GM23338 (cell line): ENCODE results near the gene KCNIP1. TPM values are rescaled to one million over a fixed set of nuclear protein-coding genes. Genes with fewer than 3 reads are reported as not detected.

Experiments used
- ATAC-seq: fragments of 200-7000 bp; cut with Tn5 transposase; 3 replicates; pipeline ENCODE4 v1.9.1; 2020
- DNase-seq: peaks from one replicate; pipeline ENCODE4 v3.0.0-alpha.2; 2015; ENCODE audit warnings: low spot score
- H2AFZ ChIP-seq: fragments of 200-600 bp; sonication (generic); 2 replicates; pipeline ENCODE4 v1.8.0; 2016; ENCODE audit warnings: antibody characterized with exemption, mild to moderate bottlenecking, moderate library complexity
- H3F3A ChIP-seq: fragments of 200-600 bp; sonication (generic); replicated peaks from 2 replicates; pipeline ENCODE4 v1.8.0; 2017; ENCODE audit warnings: antibody characterized with exemption, mixed run types, low read depth
- H3K27ac ChIP-seq: fragments of 200-600 bp; sonication (generic); 2 replicates; pipeline ENCODE4 v1.6.1; 2016; ENCODE audit warnings: low read depth
- H3K27me3 ChIP-seq: fragments of 200-600 bp; sonication (generic); 2 replicates; pipeline ENCODE4 v1.8.0; 2016; ENCODE audit warnings: mild to moderate bottlenecking, mixed run types, moderate library complexity; ENCODE audit not compliant: insufficient read depth
- H3K36me3 ChIP-seq: fragments of 200-600 bp; sonication (generic); 2 replicates; pipeline ENCODE4 v1.8.0; 2016; ENCODE audit warnings: mild to moderate bottlenecking; ENCODE audit not compliant: insufficient read depth
- H3K4me1 ChIP-seq: fragments of 200-600 bp; sonication (generic); 2 replicates; pipeline ENCODE4 v1.8.0; 2016; ENCODE audit warnings: mild to moderate bottlenecking, moderate library complexity; ENCODE audit not compliant: insufficient read depth
- H3K4me2 ChIP-seq: fragments of 200-600 bp; sonication (generic); 2 replicates; pipeline ENCODE4 v1.7.1; 2017; ENCODE audit warnings: mixed run types
- H3K4me3 ChIP-seq: fragments of 200-600 bp; sonication (generic); 2 replicates; pipeline ENCODE4 v1.6.1; 2016; ENCODE audit warnings: mixed run types
- H3K79me2 ChIP-seq: fragments of 200-600 bp; sonication (generic); replicated peaks from 2 replicates; pipeline ENCODE4 v1.8.0; 2017; ENCODE audit warnings: mild to moderate bottlenecking; ENCODE audit not compliant: insufficient read depth
- H3K9me2 ChIP-seq: fragments of 200-600 bp; sonication (generic); 2 replicates; pipeline ENCODE4 v1.8.0; 2017; ENCODE audit not compliant: insufficient read depth
- H4K20me1 ChIP-seq: fragments of 200-600 bp; sonication (generic); replicated peaks from 2 replicates; pipeline ENCODE4 v1.8.0; 2017; ENCODE audit warnings: mild to moderate bottlenecking; ENCODE audit not compliant: insufficient read depth
- H3K27ac Mint-ChIP-seq: 2 replicates; pipeline ENCODE4 v1.8.0; 2020; ENCODE audit warnings: inconsistent platforms, mild to moderate bottlenecking, moderate library complexity, mixed read lengths
- H3K27me3 Mint-ChIP-seq: 3 replicates; pipeline ENCODE4 v1.8.0; 2022; ENCODE audit warnings: low read depth, mild to moderate bottlenecking, moderate library complexity, mixed read lengths, inconsistent platforms; ENCODE audit not compliant: insufficient read depth, poor library complexity
- H3K36me3 Mint-ChIP-seq: 3 replicates; pipeline ENCODE4 v1.8.0; 2021; ENCODE audit warnings: low read depth, mild to moderate bottlenecking, inconsistent platforms, moderate library complexity, mixed read lengths
- H3K4me1 Mint-ChIP-seq: 3 replicates; pipeline ENCODE4 v1.8.0; 2020; ENCODE audit warnings: mild to moderate bottlenecking, inconsistent platforms, mixed read lengths
- H3K4me3 Mint-ChIP-seq: 3 replicates; pipeline ENCODE4 v1.8.0; 2021; ENCODE audit warnings: moderate library complexity, mild to moderate bottlenecking, inconsistent platforms, mixed read lengths
- H3K9me3 Mint-ChIP-seq: 3 replicates; pipeline ENCODE4 v1.8.0; 2020; ENCODE audit warnings: moderate library complexity, mild to moderate bottlenecking, inconsistent platforms, mixed read lengths
- CREB1 ChIP-seq: fragments of 250-450 bp; sonication (Bioruptor Pico); IDR thresholded peaks from 2 replicates; pipeline ENCODE4 v1.5.0; 2020; ENCODE audit warnings: low read depth, mild to moderate bottlenecking, moderate library complexity
- EZH2 ChIP-seq: fragments of 200-600 bp; sonication (generic); IDR thresholded peaks from one replicate; pipeline ENCODE4 v1.8.0; 2017; ENCODE audit warnings: antibody characterized with exemption, mild to moderate bottlenecking, low read depth; ENCODE audit not compliant: unreplicated experiment
- EZH2phosphoT487 ChIP-seq: fragments of 200-600 bp; sonication (generic); IDR thresholded peaks from one replicate; pipeline ENCODE4 v1.8.1; 2018; ENCODE audit warnings: antibody characterized with exemption; ENCODE audit not compliant: unreplicated experiment
- JUNB ChIP-seq: IDR thresholded peaks from one replicate; pipeline ENCODE4 v1.6.1; 2016; ENCODE audit warnings: antibody characterized with exemption; ENCODE audit not compliant: unreplicated experiment
- NANOG ChIP-seq: IDR thresholded peaks from 2 replicates; pipeline ENCODE4 v1.6.1; 2016; ENCODE audit warnings: antibody characterized with exemption, borderline replicate concordance
- POLR2AphosphoS5 ChIP-seq: IDR thresholded peaks from 2 replicates; pipeline ENCODE4 v1.6.1; 2016; ENCODE audit warnings: antibody characterized with exemption, low read depth
- STAT1 ChIP-seq: IDR thresholded peaks from one replicate; pipeline ENCODE4 v1.6.1; 2016; ENCODE audit warnings: antibody characterized with exemption; ENCODE audit not compliant: unreplicated experiment
- ZNF114 ChIP-seq: fragments of 250-450 bp; sonication (Bioruptor Pico); IDR thresholded peaks from 2 replicates; pipeline ENCODE4 v1.5.0; 2020; ENCODE audit warnings: mild to moderate bottlenecking, moderate library complexity
- ZNF331 ChIP-seq: fragments of 250-450 bp; sonication (Bioruptor Pico); IDR thresholded peaks from 2 replicates; pipeline ENCODE4 v1.5.0; 2020; ENCODE audit warnings: low read depth, mild to moderate bottlenecking, moderate library complexity
- polyA plus RNA-seq: library from polyadenylated mRNA; unstranded; fragments of >200 nt; fragmentation: Nextera tagmentation; extraction: Ambion mirVana; gene quantifications from 2 replicates; pipeline ENCODE4 v1.2.1, GENCODE V29; 2016
- total RNA-seq: library from RNA; depleted of rRNA; stranded (reverse); fragments of >200 nt; shearing (Covaris generic); gene quantifications from 2 replicates; pipeline ENCODE4 v1.2.3, GENCODE V29; 2014
- TF ChIP-seq, protein P1 (sequence below), 2 experiments: fragments of 200-600 bp in 1 of 2; sonication (generic) in 1 of 2; conservative IDR thresholded peaks; 2 replicates each; pipeline versions ENCODE4 v1.5.1 to v1.6.1; 2016 to 2017; ENCODE audit warnings: antibody characterized with exemption in 2 of 2, low read depth in 2 of 2, mild to moderate bottlenecking in 2 of 2, moderate library complexity in 1 of 2
- TF ChIP-seq, protein P2 (sequence below): fragments of 250-450 bp; sonication (Bioruptor Pico); IDR thresholded peaks from 2 replicates; pipeline ENCODE4 v1.5.0; 2020; ENCODE audit warnings: mild to moderate bottlenecking, moderate library complexity
- TF ChIP-seq, protein P3 (sequence below): IDR thresholded peaks from 2 replicates; pipeline ENCODE4 v1.6.1; 2016; ENCODE audit warnings: antibody characterized with exemption
- TF ChIP-seq, protein P4 (sequence below): IDR thresholded peaks from one replicate; pipeline ENCODE4 v1.6.1; 2018; ENCODE audit warnings: antibody characterized with exemption; ENCODE audit not compliant: unreplicated experiment

KCNIP1 gene
- total and polyA plus RNA-seq, 2 experiments from 2014 or later = 0.31 to 0.87 TPM

DNA sequence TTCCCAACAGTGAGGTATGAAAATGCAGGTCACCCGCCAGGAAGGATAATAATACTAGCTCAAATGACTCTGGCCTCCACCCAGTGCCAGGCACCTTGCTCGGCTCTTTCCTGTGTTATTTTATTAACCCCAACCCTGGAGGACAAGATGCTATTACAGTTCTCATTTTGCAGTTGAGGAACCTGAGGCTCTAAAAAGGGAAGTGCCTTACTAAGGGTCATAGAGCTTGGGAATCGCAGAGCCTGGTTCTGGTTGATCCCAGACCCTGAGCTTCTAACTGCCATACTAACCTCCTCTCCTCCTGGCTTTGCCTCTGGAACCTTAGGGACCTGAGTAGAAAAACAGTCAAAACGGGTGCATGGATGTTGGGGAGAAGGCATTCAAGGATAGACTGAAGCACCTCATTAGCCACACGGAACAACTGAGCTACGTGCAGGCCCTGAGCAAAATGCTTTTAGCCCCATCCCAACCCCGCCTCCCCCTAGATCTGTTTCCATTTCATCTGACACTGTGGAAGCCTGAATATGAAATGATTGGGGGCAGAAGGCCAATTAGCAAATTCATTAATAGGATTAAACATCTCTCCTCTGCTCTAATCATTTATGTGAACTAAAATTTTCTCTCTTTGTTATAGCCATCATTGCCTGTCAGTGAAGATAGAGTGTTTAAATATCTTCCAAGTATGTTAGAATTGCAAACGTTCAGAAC, 7.9 kb downstream of the KCNIP1 start:
- Histone ChIP-seq H3K27me3 (peaks cover 7% of the 10 kb centered on the region; the same call in 1 of the 2 replicates), H3K36me3 (no peaks in the 10 kb centered on the region), H4K20me1 (no peaks in the 10 kb centered on the region), H2AFZ (no peak overlapping the region), H3K4me3 (no peak overlapping the region), H3K4me1 (peaks cover 12% of the 10 kb centered on the region), H3K9me2 (peaks cover 4% of the 10 kb centered on the region; the same call in 1 of the 2 replicates), H3K79me2 (no peaks in the 10 kb centered on the region), H3K4me2 (no peak overlapping the region), H3F3A (no peaks in the 10 kb centered on the region), H3K27ac (no peak overlapping the region)
- TF ChIP-seq ZNF114 = no peak
- no peak for TF ChIP-seq CREB1
- TF ChIP-seq NANOG = no peak
- TF ChIP-seq EZH2 = no peak
- TF ChIP-seq, protein P1, sequence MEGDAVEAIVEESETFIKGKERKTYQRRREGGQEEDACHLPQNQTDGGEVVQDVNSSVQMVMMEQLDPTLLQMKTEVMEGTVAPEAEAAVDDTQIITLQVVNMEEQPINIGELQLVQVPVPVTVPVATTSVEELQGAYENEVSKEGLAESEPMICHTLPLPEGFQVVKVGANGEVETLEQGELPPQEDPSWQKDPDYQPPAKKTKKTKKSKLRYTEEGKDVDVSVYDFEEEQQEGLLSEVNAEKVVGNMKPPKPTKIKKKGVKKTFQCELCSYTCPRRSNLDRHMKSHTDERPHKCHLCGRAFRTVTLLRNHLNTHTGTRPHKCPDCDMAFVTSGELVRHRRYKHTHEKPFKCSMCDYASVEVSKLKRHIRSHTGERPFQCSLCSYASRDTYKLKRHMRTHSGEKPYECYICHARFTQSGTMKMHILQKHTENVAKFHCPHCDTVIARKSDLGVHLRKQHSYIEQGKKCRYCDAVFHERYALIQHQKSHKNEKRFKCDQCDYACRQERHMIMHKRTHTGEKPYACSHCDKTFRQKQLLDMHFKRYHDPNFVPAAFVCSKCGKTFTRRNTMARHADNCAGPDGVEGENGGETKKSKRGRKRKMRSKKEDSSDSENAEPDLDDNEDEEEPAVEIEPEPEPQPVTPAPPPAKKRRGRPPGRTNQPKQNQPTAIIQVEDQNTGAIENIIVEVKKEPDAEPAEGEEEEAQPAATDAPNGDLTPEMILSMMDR (conservative IDR thresholded peaks at IDR 0.05; ENCODE audit: low read depth in 2 of 2) = no peak
- no peak for TF ChIP-seq ZNF331 (CRISPR knock-in tag)
- TF ChIP-seq, protein P2, sequence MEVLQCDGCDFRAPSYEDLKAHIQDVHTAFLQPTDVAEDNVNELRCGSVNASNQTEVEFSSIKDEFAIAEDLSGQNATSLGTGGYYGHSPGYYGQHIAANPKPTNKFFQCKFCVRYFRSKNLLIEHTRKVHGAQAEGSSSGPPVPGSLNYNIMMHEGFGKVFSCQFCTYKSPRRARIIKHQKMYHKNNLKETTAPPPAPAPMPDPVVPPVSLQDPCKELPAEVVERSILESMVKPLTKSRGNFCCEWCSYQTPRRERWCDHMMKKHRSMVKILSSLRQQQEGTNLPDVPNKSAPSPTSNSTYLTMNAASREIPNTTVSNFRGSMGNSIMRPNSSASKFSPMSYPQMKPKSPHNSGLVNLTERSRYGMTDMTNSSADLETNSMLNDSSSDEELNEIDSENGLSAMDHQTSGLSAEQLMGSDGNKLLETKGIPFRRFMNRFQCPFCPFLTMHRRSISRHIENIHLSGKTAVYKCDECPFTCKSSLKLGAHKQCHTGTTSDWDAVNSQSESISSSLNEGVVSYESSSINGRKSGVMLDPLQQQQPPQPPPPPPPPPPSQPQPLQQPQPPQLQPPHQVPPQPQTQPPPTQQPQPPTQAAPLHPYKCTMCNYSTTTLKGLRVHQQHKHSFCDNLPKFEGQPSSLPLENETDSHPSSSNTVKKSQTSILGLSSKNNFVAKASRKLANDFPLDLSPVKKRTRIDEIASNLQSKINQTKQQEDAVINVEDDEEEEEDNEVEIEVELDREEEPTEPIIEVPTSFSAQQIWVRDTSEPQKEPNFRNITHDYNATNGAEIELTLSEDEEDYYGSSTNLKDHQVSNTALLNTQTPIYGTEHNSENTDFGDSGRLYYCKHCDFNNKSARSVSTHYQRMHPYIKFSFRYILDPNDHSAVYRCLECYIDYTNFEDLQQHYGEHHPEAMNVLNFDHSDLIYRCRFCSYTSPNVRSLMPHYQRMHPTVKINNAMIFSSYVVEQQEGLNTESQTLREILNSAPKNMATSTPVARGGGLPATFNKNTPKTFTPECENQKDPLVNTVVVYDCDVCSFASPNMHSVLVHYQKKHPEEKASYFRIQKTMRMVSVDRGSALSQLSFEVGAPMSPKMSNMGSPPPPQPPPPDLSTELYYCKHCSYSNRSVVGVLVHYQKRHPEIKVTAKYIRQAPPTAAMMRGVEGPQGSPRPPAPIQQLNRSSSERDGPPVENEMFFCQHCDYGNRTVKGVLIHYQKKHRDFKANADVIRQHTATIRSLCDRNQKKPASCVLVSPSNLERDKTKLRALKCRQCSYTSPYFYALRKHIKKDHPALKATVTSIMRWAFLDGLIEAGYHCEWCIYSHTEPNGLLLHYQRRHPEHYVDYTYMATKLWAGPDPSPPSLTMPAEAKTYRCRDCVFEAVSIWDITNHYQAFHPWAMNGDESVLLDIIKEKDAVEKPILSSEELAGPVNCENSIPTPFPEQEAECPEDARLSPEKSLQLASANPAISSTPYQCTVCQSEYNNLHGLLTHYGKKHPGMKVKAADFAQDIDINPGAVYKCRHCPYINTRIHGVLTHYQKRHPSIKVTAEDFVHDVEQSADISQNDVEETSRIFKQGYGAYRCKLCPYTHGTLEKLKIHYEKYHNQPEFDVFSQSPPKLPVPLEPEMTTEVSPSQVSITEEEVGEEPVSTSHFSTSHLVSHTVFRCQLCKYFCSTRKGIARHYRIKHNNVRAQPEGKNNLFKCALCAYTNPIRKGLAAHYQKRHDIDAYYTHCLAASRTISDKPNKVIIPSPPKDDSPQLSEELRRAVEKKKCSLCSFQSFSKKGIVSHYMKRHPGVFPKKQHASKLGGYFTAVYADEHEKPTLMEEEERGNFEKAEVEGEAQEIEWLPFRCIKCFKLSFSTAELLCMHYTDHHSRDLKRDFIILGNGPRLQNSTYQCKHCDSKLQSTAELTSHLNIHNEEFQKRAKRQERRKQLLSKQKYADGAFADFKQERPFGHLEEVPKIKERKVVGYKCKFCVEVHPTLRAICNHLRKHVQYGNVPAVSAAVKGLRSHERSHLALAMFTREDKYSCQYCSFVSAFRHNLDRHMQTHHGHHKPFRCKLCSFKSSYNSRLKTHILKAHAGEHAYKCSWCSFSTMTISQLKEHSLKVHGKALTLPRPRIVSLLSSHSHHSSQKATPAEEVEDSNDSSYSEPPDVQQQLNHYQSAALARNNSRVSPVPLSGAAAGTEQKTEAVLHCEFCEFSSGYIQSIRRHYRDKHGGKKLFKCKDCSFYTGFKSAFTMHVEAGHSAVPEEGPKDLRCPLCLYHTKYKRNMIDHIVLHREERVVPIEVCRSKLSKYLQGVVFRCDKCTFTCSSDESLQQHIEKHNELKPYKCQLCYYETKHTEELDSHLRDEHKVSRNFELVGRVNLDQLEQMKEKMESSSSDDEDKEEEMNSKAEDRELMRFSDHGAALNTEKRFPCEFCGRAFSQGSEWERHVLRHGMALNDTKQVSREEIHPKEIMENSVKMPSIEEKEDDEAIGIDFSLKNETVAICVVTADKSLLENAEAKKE (CRISPR knock-in tag) = no peak
- TF ChIP-seq POLR2AphosphoS5 = no peak
- TF ChIP-seq, protein P3, sequence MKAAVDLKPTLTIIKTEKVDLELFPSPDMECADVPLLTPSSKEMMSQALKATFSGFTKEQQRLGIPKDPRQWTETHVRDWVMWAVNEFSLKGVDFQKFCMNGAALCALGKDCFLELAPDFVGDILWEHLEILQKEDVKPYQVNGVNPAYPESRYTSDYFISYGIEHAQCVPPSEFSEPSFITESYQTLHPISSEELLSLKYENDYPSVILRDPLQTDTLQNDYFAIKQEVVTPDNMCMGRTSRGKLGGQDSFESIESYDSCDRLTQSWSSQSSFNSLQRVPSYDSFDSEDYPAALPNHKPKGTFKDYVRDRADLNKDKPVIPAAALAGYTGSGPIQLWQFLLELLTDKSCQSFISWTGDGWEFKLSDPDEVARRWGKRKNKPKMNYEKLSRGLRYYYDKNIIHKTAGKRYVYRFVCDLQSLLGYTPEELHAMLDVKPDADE = no peak
- no peak for TF ChIP-seq STAT1
- no peak for TF ChIP-seq JUNB
- TF ChIP-seq, protein P4, sequence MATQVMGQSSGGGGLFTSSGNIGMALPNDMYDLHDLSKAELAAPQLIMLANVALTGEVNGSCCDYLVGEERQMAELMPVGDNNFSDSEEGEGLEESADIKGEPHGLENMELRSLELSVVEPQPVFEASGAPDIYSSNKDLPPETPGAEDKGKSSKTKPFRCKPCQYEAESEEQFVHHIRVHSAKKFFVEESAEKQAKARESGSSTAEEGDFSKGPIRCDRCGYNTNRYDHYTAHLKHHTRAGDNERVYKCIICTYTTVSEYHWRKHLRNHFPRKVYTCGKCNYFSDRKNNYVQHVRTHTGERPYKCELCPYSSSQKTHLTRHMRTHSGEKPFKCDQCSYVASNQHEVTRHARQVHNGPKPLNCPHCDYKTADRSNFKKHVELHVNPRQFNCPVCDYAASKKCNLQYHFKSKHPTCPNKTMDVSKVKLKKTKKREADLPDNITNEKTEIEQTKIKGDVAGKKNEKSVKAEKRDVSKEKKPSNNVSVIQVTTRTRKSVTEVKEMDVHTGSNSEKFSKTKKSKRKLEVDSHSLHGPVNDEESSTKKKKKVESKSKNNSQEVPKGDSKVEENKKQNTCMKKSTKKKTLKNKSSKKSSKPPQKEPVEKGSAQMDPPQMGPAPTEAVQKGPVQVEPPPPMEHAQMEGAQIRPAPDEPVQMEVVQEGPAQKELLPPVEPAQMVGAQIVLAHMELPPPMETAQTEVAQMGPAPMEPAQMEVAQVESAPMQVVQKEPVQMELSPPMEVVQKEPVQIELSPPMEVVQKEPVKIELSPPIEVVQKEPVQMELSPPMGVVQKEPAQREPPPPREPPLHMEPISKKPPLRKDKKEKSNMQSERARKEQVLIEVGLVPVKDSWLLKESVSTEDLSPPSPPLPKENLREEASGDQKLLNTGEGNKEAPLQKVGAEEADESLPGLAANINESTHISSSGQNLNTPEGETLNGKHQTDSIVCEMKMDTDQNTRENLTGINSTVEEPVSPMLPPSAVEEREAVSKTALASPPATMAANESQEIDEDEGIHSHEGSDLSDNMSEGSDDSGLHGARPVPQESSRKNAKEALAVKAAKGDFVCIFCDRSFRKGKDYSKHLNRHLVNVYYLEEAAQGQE = no peak
- TF ChIP-seq EZH2phosphoT487 = no peak
- Mint-ChIP-seq H3K36me3 (no peaks in the 10 kb centered on the region), H3K9me3 (no peaks in the 10 kb centered on the region), H3K27me3 (no peaks in the 10 kb centered on the region), H3K27ac (no peak overlapping the region), H3K4me3 (no peak overlapping the region), H3K4me1 (peaks cover 5% of the 10 kb centered on the region; the same call in 2 of the 3 replicates)
- ATAC-seq (no peak), DNase-seq (no peak)
